Activated naive CD4-positive, alpha-beta T cell treated with anti-CD3 and anti-CD28 coated beads, Interleukin-2, amount 50 U/mL, for 72 hours (primary cell): Measurements from ENCODE around the gene MIAT. TPM values are rescaled to one million over a fixed set of nuclear protein-coding genes. Genes with fewer than 3 reads are reported as not detected.
A peak's percentile ranks its signal among the peaks of the same experiment; 100 is the strongest.

Experiments
- ATAC-seq, 2 donors: fragments of 150-1000 bp; cut with Tn5 transposase; 2 replicates each; pipeline ENCODE4 v1.10.0; 2021; ENCODE audit warnings: mild to moderate bottlenecking in 2 of 2, moderate library complexity in 2 of 2
- DNase-seq, 2 donors: peaks; one replicate each; pipeline ENCODE4 v3.0.0; 2021 to 2022; ENCODE audit warnings: low spot score in 2 of 2
- H3K27ac Mint-ChIP-seq, 2 donors: one replicate each; pipeline ENCODE4 v1.8.0; 2022; ENCODE audit warnings: mild to moderate bottlenecking in 2 of 2, mixed read lengths in 2 of 2
- H3K36me3 Mint-ChIP-seq, 2 donors: one replicate each; pipeline ENCODE4 v1.8.0; 2022; ENCODE audit warnings: mixed read lengths in 2 of 2
- H3K9me3 Mint-ChIP-seq, 2 donors: one replicate each; pipeline ENCODE4 v1.8.0; 2022; ENCODE audit warnings: mixed read lengths in 2 of 2
- total RNA-seq, 2 donors: library from RNA; stranded (reverse); gene quantifications; one replicate each; pipeline ENCODE4 v1.2.3, GENCODE V29; 2022

MIAT gene
- total RNA-seq, 2 donors from 2014 or later = 11.4 to 138 TPM

GRCh38 chr22:26658161-26658560 is 773 bp downstream of the MIAT start:
- ATAC-seq (peak; percentile 14 to 19), DNase-seq (no peak)
- Mint-ChIP-seq H3K27ac (peak overlapping the region; percentile 65 to 88), H3K36me3 (peaks cover 0 to 12% of the 10 kb centered on the region in 2 donors), H3K9me3 (no peaks in the 10 kb centered on the region)

- Mint-ChIP-seq H3K9me3 (no peaks in the 10 kb centered on the region), H3K27ac (peak overlapping the region; percentile 65)
Measured at GRCh38 chr22:26658671-26659478, 1.5 kb downstream of the MIAT start.

GRCh38 chr22:26660356-26660755 is 3.0 kb downstream of the MIAT start:
- ATAC-seq (no peak), DNase-seq (no peak)
- Mint-ChIP-seq H3K9me3 (no peaks in the 10 kb centered on the region), H3K27ac (no peak overlapping the region), H3K36me3 (peaks cover 0 to 25% of the 10 kb centered on the region in 2 donors)

More at GRCh38 chr22:26658671-26659478, 1.5 kb downstream of the MIAT start:
- H3K36me3 Mint-ChIP-seq = peaks cover 0 to 18% of the 10 kb centered on the region in 2 donors
- ATAC-seq (peak; percentile 88 to 89), DNase-seq (peak; percentile 72 to 75)

GRCh38 chr22:26660961-26661578 is 3.7 kb downstream of the MIAT start:
- Mint-ChIP-seq H3K9me3 (no peaks in the 10 kb centered on the region), H3K36me3 (peaks cover 0 to 25% of the 10 kb centered on the region in 2 donors), H3K27ac (no peak overlapping the region)
- no peak for ATAC-seq
- DNase-seq = no peak

- Mint-ChIP-seq H3K27ac (peak overlapping the region in 1 of 2 donors; percentile 29), H3K36me3 (peaks cover 0 to 25% of the 10 kb centered on the region in 2 donors), H3K9me3 (no peaks in the 10 kb centered on the region)
- ATAC-seq = no peak
- no peak for DNase-seq
Measured at GRCh38 chr22:26662160-26662559, 4.8 kb downstream of the MIAT start.

- ATAC-seq (no peak), DNase-seq (no peak)
- H3K36me3 Mint-ChIP-seq = peaks cover 0 to 21% of the 10 kb centered on the region in 2 donors
- H3K9me3 Mint-ChIP-seq = no peaks in the 10 kb centered on the region
- H3K27ac Mint-ChIP-seq = no peak overlapping the region
Measured at GRCh38 chr22:26663374-26663923, 6.1 kb downstream of the MIAT start.

- peak; percentile 9 to 11 for ATAC-seq
- no peaks in the 10 kb centered on the region for H3K9me3 Mint-ChIP-seq
- H3K36me3 Mint-ChIP-seq = peaks cover 0 to 39% of the 10 kb centered on the region in 2 donors
- DNase-seq = no peak
- peak overlapping the region; percentile 74 to 76 for H3K27ac Mint-ChIP-seq
Measured at GRCh38 chr22:26665813-26666231, 8.4 kb downstream of the MIAT start.

GRCh38 chr22:26667140-26667539 is 9.8 kb downstream of the MIAT start:
- no peak for ATAC-seq
- Mint-ChIP-seq H3K36me3 (peaks cover 0 to 41% of the 10 kb centered on the region in 2 donors), H3K27ac (no peak overlapping the region), H3K9me3 (no peaks in the 10 kb centered on the region)
- no peak for DNase-seq

- ATAC-seq = no peak
- peaks cover 9 to 41% of the 10 kb centered on the region in 2 donors for H3K36me3 Mint-ChIP-seq
Measured at GRCh38 chr22:26669060-26669481, 11.7 kb downstream of the MIAT start.

GRCh38 chr22:26670459-26670858 is 13.1 kb downstream of the MIAT start:
- Mint-ChIP-seq H3K27ac (peak overlapping the region; percentile 80 to 96), H3K36me3 (peaks cover 22 to 50% of the 10 kb centered on the region in 2 donors), H3K9me3 (no peaks in the 10 kb centered on the region)
- DNase-seq (no peak), ATAC-seq (no peak)

More at GRCh38 chr22:26669060-26669481, 11.7 kb downstream of the MIAT start:
- H3K9me3 Mint-ChIP-seq = no peaks in the 10 kb centered on the region
- H3K27ac Mint-ChIP-seq = peak overlapping the region in 1 of 2 donors; percentile 96
- no peak for DNase-seq

GRCh38 chr22:26671317-26672059 is 14.1 kb downstream of the MIAT start:
- peaks cover 24 to 59% of the 10 kb centered on the region in 2 donors for H3K36me3 Mint-ChIP-seq
- ATAC-seq (peak; percentile 47 to 57), DNase-seq (peak; percentile 55 to 77)
- peak overlapping the region; percentile 96 to 99 for H3K27ac Mint-ChIP-seq
- H3K9me3 Mint-ChIP-seq = no peaks in the 10 kb centered on the region

GRCh38 chr22:26672060-26672471 is 14.7 kb downstream of the MIAT start:
- Mint-ChIP-seq H3K9me3 (no peaks in the 10 kb centered on the region), H3K27ac (peak overlapping the region; percentile 96 to 99), H3K36me3 (peaks cover 24 to 59% of the 10 kb centered on the region in 2 donors)
- peak; percentile 17 to 32 for ATAC-seq
- no peak for DNase-seq

GRCh38 chr22:26672590-26673468 is 15.4 kb downstream of the MIAT start:
- peak; percentile 68 to 80 for ATAC-seq
- H3K9me3 Mint-ChIP-seq = no peaks in the 10 kb centered on the region
- H3K27ac Mint-ChIP-seq = peak overlapping the region; percentile 96 to 99
- DNase-seq = peak; percentile 90 to 91
- H3K36me3 Mint-ChIP-seq = peaks cover 24 to 53% of the 10 kb centered on the region in 2 donors

GRCh38 chr22:26673486-26673885 is 16.1 kb downstream of the MIAT start:
- DNase-seq (peak in 1 of 2 donors; percentile 43), ATAC-seq (peak in 1 of 2 donors; percentile 20)
- Mint-ChIP-seq H3K27ac (peak overlapping the region; percentile 96 to 99), H3K9me3 (no peaks in the 10 kb centered on the region), H3K36me3 (peaks cover 24 to 53% of the 10 kb centered on the region in 2 donors)
